ENCODE results near the gene ADARB2.

DNA sequence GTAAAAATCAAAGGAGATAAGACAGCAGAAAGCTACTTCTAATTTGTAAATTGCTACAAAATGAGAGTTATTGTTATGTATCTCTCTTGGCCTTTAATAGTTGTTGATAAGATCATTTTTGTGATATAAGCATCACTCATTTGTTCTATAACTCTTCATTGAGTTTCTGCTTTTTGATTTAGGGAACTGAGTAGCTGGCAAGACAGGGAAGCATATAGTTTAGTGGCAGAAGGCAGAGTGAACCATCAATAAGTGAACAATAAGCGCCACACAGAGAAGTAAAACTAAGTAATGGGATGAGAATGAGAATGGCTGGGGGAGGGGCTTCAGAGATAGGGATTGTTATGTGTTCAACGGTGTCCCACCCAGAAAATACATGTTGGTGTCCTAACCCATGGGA is 245.4 kb downstream of the ADARB2 start:
- TF ChIP-seq, protein P1, sequence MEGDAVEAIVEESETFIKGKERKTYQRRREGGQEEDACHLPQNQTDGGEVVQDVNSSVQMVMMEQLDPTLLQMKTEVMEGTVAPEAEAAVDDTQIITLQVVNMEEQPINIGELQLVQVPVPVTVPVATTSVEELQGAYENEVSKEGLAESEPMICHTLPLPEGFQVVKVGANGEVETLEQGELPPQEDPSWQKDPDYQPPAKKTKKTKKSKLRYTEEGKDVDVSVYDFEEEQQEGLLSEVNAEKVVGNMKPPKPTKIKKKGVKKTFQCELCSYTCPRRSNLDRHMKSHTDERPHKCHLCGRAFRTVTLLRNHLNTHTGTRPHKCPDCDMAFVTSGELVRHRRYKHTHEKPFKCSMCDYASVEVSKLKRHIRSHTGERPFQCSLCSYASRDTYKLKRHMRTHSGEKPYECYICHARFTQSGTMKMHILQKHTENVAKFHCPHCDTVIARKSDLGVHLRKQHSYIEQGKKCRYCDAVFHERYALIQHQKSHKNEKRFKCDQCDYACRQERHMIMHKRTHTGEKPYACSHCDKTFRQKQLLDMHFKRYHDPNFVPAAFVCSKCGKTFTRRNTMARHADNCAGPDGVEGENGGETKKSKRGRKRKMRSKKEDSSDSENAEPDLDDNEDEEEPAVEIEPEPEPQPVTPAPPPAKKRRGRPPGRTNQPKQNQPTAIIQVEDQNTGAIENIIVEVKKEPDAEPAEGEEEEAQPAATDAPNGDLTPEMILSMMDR (conservative IDR thresholded peaks at IDR 0.05; ENCODE audit: low read depth in 2 of 2) = no peak
- TF ChIP-seq, protein P2, sequence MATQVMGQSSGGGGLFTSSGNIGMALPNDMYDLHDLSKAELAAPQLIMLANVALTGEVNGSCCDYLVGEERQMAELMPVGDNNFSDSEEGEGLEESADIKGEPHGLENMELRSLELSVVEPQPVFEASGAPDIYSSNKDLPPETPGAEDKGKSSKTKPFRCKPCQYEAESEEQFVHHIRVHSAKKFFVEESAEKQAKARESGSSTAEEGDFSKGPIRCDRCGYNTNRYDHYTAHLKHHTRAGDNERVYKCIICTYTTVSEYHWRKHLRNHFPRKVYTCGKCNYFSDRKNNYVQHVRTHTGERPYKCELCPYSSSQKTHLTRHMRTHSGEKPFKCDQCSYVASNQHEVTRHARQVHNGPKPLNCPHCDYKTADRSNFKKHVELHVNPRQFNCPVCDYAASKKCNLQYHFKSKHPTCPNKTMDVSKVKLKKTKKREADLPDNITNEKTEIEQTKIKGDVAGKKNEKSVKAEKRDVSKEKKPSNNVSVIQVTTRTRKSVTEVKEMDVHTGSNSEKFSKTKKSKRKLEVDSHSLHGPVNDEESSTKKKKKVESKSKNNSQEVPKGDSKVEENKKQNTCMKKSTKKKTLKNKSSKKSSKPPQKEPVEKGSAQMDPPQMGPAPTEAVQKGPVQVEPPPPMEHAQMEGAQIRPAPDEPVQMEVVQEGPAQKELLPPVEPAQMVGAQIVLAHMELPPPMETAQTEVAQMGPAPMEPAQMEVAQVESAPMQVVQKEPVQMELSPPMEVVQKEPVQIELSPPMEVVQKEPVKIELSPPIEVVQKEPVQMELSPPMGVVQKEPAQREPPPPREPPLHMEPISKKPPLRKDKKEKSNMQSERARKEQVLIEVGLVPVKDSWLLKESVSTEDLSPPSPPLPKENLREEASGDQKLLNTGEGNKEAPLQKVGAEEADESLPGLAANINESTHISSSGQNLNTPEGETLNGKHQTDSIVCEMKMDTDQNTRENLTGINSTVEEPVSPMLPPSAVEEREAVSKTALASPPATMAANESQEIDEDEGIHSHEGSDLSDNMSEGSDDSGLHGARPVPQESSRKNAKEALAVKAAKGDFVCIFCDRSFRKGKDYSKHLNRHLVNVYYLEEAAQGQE (IDR thresholded peaks at IDR 0.05; ENCODE audit: unreplicated experiment) = no peak
- no peak for TF ChIP-seq EZH2 (IDR thresholded peaks at IDR 0.05; ENCODE audit: low read depth, unreplicated experiment)
- no peak for TF ChIP-seq JUNB (IDR thresholded peaks at IDR 0.05; ENCODE audit: unreplicated experiment)
- TF ChIP-seq EZH2phosphoT487 (IDR thresholded peaks at IDR 0.05; ENCODE audit: unreplicated experiment) = no peak
- TF ChIP-seq CREB1 (CRISPR knock-in tag; IDR thresholded peaks at IDR 0.05; ENCODE audit: low read depth) = no peak
- no peak for TF ChIP-seq POLR2AphosphoS5 (IDR thresholded peaks at IDR 0.05; ENCODE audit: low read depth)
- TF ChIP-seq, protein P3, sequence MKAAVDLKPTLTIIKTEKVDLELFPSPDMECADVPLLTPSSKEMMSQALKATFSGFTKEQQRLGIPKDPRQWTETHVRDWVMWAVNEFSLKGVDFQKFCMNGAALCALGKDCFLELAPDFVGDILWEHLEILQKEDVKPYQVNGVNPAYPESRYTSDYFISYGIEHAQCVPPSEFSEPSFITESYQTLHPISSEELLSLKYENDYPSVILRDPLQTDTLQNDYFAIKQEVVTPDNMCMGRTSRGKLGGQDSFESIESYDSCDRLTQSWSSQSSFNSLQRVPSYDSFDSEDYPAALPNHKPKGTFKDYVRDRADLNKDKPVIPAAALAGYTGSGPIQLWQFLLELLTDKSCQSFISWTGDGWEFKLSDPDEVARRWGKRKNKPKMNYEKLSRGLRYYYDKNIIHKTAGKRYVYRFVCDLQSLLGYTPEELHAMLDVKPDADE (IDR thresholded peaks at IDR 0.05) = no peak
- TF ChIP-seq STAT1 (IDR thresholded peaks at IDR 0.05; ENCODE audit: unreplicated experiment) = no peak
- TF ChIP-seq ZNF331 (CRISPR knock-in tag; IDR thresholded peaks at IDR 0.05; ENCODE audit: low read depth) = no peak
